Stimulated activated CD4-positive, alpha-beta T cell treated with anti-CD3 and anti-CD28 coated beads, Interleukin-4, amount 100 ng/mL, for 4 hours (primary cell): Measurements from ENCODE around the gene DACH1.
"Not testable (repeated sequence)": the region's sequence is repeated elsewhere in the genome, so short reads cannot be mapped to it uniquely, and the experiment has no call there.

ENCODE experiments used
- DNase-seq, 2 experiments: peaks; one replicate each; pipeline ENCODE4 v3.0.0-alpha.2; 2020

Gene DACH1

DNA sequence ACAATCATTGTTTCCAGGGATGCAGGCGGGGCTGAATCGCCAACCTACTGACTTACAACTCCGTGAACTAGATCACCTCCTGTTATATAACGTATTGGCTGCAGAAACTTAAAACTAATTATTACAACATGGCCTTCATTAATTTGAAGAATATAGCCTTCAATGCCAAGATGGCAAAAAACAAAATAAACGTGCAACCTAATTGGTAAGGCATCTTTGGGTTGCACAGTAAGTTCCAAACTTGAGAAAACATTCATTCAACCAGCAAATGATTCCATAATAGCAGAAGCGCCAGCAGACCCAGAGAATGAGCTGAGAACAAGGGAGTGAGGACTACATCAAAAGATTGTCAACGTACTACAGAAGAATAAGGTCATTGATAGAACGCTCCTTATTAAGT is 39.8 kb downstream of the DACH1 start:
- DNase-seq: no peak

DNA sequence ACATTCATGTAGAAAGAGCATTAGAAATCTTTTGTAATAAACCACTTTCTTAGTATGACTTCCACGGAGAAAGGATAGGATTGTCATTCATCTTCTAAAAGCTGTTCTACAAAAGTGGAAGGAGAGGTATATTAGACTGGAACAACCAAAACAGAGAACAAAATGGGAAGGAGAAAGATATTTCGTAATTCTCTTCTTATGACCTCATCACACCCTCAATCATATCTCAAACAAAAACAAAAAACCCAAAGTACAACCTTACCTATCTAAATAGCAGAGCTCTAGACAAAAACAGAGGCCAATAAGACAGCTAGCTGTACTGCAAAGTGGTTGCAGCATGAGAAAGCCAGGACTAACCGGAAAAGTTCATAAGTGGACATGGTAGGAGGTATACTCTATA is 46.3 kb downstream of the DACH1 start:
- DNase-seq: no peak

DNA sequence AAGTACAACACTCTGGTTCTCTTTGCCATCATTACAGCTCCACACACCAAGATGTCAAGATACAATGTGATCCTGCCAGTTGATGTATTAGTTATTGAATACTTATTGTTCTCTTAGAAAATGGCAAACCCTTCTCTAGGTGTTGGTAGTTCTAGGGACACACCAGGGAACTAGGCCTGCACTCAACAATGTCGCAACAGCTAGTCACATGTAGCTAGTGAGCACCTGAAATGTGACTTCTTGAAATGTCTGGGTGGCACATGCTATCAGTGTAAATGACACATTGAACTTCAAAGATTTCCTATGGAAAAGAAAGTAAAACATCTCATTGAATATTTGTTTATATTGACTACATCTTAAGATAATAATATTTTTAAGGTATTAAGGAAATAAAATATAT is 49.7 kb downstream of the DACH1 start:
- DNase-seq: no peak

DNA sequence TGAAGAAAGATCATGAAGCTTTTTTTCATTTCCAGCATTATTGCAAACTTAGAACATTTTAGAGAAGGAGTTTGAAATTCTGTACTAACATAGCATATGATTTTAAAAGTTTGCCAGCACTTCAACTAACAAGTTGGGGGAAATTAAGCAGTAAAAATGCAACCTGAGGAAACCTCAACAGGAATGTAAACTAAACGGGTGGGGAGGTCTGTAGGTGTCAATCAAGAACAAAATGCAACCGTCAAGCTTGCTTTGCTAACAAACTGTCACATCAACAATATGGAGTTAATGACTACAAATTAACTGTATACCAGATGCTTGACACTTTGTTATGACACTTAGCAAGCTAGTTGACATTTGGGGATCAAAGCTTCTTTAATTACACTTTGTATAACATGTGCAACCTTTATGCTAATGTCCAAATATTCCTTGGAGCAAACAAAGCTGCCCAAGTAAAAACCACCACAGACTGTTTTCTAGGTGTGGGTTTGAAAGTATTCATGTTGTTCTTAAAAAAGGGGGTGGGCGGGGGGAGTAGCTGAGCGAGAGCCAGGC is 52.1 kb downstream of the DACH1 start:
- DNase-seq: no peak

DNA sequence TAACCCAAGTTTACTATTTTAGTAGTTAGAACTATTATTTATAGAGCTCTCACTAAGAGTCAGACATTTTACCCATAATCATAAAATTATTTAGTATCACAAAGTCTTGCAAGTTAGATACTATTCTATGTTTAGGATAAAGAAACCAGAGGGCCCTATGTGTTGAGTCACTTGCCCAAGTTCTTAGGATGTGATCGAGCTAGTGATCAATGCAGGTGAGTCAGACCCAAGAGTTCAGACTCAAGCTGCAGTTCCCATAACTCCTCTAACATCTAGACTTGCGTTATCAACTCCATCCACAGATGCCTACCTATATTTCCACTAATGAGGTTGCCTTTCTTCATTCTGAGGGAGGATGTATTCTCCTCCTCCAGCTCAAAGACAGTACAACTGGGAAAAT is 53.8 kb downstream of the DACH1 start:
- DNase-seq: no peak

DNA sequence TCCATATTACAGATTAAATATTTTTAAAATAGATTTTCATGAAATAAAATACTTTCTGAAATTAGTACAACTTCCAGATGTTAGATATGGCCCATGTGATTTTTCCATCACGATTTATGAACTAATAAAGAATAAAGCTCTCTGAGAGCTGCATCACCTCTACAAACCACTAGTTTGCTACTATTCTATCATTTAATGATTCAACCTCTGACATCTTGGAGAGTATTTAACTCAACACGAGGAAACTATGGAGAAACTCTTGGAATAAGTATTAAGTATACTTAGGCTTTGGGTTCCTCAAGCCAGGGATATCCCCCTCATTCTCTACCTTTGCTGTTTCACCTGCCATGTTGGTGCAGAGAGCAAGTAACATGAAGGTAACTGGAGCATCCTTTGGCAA is 55.7 kb downstream of the DACH1 start:
- DNase-seq: no peak

DNA sequence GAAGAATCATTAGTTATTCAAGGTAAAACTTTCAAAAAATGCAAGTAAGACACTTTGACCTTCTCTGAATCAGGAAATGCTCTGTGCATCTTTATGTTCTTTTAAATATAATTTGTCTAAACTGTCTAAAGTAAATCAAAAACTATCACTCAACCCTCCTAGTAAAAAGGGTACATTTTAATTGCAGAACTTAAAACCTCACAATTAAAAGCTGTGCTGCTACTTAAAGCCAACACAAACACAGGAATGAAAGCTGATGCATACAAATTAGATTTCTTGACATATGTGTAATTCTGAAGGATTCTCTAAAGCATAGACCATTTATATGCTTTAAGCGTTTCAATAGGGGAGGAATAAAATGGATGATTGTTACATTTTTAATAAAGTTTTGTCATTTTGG is 58.3 kb downstream of the DACH1 start:
- DNase-seq: no peak

DNA sequence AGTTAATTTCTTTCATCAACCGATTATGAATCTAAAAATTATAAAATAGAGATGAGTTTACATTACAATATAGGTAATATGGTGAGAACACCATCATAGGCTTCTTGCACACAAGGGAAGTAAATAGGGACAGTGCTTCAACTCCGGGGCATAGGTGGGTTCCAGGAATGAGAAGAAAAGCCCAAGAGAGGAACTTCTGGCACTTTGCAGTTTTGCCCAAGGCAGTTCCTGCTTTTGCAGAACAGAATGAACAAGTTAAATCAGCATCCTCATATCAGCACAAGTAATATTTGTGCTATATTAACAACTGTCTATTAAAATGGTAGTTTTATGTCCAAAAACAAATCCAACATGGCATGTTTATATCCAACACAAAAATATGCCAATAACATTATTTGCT is 60.1 kb downstream of the DACH1 start:
- DNase-seq: no peak

DNA sequence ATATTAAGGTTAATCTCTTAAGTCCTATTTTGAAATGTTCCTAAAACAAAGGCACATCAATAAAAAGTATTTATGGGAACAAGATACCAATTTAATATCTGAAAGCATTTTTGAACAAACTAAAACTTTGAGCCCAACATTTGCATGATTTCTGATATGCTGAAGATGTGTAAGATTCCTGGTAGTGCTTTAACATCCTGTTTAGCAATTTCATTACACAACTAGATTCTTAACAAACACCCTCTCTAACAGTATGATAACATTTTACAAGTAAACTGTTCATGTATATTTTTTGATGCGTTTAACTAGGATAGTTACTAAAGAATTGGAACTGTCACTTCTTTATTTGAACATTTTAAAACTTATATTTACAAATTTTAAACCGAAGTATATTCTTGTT is 63.9 kb downstream of the DACH1 start:
- DNase-seq: no peak

DNA sequence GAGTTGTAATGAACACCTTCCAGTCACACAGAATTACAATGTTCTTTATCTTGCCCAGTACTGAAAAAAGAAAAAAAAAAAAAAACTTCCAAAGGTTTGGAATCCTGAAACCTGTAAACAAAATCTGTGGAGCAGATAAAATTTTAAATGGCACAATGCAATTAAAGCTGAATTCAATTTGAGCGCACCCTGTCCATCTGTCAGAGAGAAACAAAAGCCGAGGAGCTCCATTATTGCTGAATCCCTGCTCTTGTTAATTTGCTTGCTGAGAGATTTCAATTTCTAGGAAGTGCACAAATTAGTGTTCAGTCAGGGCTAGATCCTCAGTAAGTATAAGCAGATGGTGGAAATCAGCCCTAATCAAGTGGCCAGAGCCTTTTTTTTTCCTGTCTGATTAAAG is 65.2 kb downstream of the DACH1 start:
- no peak for DNase-seq

DNA sequence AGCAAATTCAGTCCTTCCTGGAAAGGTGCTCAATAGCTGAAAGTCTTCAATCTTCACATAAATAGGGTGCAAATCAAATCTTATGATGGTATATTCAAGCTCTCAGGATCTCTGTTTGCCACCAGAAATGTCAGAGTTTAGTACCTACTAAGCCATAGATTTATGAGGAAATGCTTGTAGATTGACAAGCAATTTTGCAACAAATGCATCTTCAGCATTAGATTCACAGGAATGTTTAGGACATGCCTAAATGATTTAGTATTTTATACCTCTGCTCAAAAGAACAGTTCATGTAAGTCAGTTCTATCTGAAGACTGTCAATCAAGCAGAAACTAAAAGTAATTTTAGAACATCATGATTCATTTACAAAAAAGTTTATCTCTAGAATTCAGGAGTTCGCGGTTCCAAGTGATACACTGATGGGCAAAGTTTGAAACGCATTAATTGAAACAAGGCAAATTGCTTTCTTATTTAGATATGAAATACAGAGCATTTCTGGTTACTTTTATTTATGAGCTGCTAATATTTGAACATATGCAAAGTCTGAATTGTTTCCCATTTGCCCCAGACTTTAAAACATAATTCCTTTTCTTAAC is 65.7 kb downstream of the DACH1 start:
- DNase-seq: no peak

DNA sequence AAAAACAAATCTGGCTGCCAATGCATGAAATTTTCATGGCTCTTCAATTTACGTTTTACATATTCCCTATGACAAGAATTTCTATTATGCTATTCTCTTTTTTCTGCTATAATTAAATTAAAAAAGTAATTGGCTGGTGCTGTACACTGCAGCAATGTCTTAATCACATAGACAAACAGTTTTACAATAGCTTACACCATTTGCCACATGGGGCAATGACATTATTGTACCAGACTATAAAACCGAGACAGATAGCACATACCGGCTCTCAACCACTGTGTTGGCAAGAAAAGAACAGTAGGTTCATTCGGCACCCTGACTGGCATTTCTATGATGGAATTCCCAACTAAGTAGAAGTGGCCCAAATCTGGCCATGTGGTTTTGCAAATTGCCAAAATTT is 67.7 kb downstream of the DACH1 start:
- no peak for DNase-seq

DNA sequence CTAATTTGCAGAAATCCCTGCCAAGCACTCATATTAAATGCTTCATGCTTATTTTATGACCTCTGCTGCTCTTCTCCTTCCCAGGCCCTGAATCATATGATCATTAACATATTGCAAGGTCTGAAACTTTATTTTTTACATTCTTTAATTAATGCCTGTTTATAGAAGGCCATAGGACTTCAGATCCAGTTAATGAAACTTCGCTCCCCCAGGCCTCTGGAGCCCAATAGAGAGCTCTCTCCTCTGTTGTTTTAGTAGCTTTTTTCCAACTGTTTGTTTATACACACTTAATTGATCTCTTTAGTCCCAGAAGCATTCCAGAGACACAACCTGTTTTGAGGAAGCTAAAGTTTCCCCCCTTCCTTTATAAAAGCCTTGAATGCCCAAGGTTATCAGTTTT is 68.3 kb downstream of the DACH1 start:
- DNase-seq: no peak

DNA sequence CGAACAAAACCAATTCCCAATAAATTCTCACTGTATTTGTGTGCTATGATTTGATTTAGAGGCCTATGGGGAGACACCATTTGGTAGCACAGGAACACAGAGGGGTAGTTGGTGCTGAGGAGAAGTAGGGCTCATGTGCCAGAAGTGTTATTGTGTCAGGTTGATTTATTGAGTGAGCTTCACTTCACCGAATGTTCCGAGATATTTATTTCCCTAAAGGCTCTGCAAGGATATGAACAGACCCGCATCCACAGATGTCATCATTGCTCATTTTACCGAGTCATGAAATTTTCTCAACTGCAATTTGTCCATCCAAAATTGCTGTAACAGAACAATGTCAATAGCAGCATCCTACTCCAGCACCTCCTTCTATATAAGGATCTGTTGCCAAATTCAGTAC is 69.5 kb downstream of the DACH1 start:
- no peak for DNase-seq

DNA sequence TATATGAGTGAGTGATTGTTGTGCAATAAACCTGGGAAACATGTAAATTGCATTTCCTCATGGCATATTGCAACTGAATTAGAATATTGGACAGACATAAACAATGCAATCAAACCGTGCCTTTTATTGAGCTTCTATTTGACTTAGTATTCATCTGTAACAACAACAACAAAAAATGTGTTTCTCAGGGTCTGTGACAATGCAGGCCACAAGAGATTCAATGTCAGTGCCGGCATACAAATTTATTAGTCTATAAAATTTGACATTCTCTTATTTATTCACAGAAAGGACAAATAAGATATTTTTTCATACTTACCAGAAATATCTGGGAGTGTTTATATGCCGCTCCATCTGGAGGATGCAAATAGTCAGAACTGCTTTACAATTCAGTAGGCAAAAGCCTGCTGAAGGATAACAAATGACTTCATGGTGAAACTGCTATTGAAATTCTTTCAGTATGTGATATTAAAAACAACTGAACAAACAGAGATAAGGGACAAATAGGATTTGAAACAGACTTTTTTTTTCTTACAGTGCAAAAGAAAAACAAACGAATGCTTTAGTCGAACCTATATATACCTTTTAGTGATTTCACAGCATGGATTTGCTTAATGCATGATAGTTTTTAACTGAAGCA is 77.2 kb downstream of the DACH1 start:
- DNase-seq: no peak

DNA sequence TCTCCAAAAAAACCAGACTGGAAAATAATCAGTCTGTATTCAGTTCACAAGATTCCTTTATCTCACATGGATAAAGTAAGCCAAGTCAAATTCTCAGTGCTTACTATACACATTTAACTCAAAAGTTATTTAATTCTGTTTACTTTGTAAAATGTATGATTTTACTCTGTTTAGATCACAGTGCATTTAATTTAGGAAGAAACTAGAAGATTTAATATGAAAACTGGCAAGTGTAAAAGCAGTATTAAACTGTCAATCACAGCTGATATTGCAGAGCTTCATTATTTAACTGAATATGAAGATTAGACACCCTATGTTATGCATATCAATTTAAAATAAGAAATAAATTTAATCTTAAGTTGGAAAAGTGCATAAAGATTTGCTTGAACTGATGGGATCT is 78.0 kb downstream of the DACH1 start:
- no peak for DNase-seq

DNA sequence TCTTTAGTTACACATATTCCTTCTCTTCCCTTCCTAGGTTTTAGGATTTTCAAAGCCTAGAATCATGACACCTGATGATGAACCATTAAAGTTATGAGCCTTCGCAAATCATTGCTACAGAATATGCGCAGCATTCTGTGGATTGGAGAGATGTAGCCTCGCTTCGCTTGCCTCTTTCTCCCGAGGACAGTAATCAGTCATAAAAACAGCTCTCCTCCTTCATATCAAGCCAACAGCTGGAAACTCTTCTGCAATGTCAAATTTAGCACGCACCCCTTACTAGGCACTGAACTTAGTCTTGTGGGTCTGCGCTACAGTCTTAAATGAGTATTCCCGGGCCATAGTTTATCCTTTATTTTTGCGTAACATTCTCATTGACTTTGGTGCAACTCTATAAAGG is 79.6 kb downstream of the DACH1 start:
- no peak for DNase-seq

DNA sequence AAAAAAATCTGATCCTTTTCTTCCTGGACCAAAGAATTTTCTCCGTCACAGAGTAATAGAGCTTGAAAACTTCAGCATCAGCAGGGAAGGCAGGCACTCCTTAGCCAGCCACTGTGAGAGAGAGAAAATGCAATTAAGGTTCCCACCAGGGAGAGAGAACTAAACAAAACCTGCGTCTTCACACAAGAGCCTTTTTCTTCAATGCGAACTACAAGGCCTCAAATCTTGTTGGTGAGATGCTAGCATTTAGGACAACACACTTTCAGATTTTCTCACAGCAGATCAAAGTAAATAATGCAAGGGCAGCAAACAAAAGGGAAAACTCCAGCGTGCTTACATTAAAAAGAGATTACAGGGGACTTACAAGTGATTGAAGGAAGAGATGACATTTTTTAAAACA is 80.1 kb downstream of the DACH1 start:
- no peak for DNase-seq

DNA sequence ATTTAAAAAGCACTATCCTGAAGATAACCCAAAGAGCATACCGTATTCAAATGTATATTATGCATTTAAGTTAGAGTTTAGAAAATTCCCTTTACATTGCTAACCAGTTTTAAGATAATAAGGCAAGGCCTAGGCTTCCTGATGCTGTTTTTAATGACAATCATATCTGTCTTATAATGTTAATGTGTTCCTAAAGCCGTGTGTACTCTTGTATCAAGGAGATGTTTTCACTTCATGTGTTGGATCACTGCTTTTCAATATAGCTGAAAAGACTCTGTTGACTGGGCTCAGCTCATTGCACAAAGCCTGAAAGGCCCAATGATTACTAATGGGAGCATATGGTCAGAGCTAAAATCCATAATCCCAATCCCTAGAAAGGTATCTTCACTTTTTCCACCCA is 81.6 kb downstream of the DACH1 start:
- no peak for DNase-seq

DNA sequence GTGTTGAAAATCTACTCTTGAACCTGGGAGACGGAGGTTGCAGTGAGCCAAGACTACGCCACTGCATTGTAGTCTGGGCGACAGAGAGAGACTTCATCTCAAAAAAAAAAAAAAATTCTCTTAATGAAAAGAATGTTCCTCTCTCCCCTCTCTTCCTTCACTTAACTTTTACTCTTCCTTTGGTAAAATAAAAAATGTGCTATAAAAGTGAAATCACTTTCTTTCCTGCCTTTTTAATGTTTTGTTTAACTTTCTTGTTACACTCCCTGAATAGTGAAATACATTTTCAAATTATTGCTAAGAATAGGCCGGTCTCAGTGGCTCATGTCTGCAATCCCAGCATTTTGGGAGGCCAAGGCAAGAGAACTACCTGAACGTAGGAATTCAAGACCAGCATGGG is 86.5 kb downstream of the DACH1 start:
- no peak for DNase-seq

DNA sequence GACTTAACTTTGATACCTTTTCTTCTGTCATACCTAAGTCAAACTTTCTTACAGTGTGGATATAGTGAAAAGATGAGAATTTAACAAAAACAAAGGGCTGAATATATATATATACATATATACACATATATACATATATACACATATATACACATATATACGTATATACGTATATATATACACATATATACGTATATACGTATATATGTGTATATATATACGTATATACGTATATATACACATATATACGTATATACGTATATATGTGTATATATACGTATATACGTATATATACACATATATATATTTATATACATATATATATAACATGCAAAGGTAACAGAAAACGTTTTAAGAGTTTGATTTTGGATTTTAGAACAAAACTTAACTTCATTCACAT is 88.0 kb downstream of the DACH1 start:
- not testable (repeated sequence) for DNase-seq

DNA sequence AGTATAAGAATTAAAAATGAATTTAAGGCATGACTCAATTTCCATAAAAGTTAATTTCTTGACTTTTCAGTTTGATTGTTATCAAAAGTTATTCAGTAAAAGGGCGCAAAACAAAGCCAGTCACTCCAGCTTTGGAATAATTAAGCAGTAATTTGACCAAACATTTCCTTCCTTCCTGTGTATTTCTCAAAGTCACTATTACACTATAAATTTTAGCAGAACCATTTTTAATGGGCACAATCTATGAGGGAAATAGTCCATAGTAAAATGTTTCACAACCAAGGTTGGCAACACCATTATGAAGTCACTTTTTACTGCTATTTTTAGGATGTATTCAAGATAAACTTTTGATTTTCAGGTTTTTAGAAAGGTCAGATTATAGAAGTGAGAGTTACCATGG is 91.0 kb downstream of the DACH1 start:
- no peak for DNase-seq

DNA sequence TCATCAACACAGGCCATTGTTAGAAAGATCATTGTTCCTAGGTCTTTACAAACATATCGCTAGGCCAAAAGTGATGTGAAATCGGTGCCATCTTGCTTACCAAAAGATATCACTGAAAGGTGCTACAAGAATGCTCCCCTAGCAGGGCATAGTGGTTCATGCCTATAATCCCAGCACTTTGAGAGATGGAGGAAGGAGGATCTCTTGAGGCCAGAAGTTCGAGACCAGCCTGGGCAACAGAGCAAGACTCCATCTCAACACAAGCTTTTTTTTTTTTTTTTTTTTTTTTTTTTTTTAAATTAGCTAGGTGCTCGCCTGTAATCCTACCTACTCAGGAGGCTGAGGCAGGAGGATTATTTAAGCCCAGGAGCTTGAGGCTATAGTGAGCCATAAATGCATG is 92.1 kb downstream of the DACH1 start:
- no peak for DNase-seq

DNA sequence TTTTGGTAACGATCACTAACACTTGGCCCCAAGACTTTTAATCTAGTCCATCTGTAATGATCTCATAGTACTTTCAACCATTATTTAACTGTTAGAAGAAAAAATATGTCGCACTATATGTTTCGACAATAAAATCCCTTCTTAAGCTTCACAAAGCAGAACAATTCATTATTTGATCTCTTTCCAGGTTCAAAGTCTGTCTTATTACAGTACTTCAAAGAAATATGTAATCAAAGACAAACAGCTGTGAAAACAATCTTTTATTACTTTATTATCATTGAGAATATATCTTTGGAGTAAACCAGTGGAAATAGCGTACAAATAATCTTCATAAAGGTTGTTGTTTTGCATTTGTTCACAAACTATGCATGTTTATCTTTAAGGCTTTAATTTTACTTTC is 93.5 kb downstream of the DACH1 start:
- DNase-seq: no peak

DNA sequence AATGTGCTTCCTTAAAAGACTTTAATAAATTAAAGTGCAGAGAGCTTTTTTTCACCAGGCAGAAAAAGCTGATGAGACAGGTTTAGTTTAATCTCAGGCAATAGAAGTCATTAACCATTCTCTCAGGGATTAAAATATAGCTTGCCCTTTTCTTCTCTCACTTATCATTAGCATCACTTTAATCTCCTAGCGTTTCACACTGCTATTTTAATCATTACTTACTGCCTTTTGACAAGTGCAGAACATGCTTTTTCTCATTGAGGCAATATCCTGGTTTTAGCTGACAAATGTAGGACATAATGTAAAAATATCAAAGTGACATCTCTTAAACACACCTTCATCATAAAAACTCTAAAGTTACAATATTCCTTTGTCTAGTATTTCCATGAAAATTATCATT is 94.6 kb downstream of the DACH1 start:
- no peak for DNase-seq
